ENCODE data around the gene FOXQ1. TPM values are rescaled to one million over a fixed set of nuclear protein-coding genes. Genes with fewer than 3 reads are reported as not detected.
"Not testable (repeated sequence)": the region's sequence is repeated elsewhere in the genome, so short reads cannot be mapped to it uniquely, and the experiment has no call there.

The FOXQ1 gene
- polyA plus RNA-seq, 1 donor = not detected

GRCh38 chr6:1290805-1291204 is 21.1 kb upstream of the FOXQ1 start:
- DNase-seq (ENCODE audit: low read depth) = no peak

- no peak for DNase-seq (ENCODE audit: low read depth)
Measured at GRCh38 chr6:1291381-1291780, 20.5 kb upstream of the FOXQ1 start.

- DNase-seq (ENCODE audit: low read depth) = no peak
Measured at GRCh38 chr6:1295420-1295819, 16.5 kb upstream of the FOXQ1 start.

GRCh38 chr6:1296079-1296478 is 15.8 kb upstream of the FOXQ1 start:
- no peak for DNase-seq (ENCODE audit: low read depth)

- DNase-seq (ENCODE audit: low read depth) = no peak
Measured at GRCh38 chr6:1296542-1296941, 15.4 kb upstream of the FOXQ1 start.

- no peak for DNase-seq (ENCODE audit: low read depth)
Measured at GRCh38 chr6:1297746-1298145, 14.2 kb upstream of the FOXQ1 start.

- DNase-seq (ENCODE audit: low read depth) = no peak
Measured at GRCh38 chr6:1298768-1299167, 13.1 kb upstream of the FOXQ1 start.

- no peak for DNase-seq (ENCODE audit: low read depth)
Measured at GRCh38 chr6:1306133-1306532, 5.8 kb upstream of the FOXQ1 start.

- no peak for DNase-seq (ENCODE audit: low read depth)
Measured at GRCh38 chr6:1309366-1309765, 2.5 kb upstream of the FOXQ1 start.

GRCh38 chr6:1310628-1311399 is 1.1 kb upstream of the FOXQ1 start:
- DNase-seq (ENCODE audit: low read depth) = no peak

GRCh38 chr6:1312203-1312472 is 240 bp downstream of the FOXQ1 start:
- DNase-seq (ENCODE audit: low read depth) = no peak

- no peak for DNase-seq (ENCODE audit: low read depth)
Measured at GRCh38 chr6:1312473-1313367, 822 bp downstream of the FOXQ1 start.

GRCh38 chr6:1313384-1313766 is 1.5 kb downstream of the FOXQ1 start:
- DNase-seq (ENCODE audit: low read depth) = no peak

GRCh38 chr6:1313767-1314503 is 2.0 kb downstream of the FOXQ1 start:
- DNase-seq (ENCODE audit: low read depth) = no peak

GRCh38 chr6:1314617-1315016 is 2.7 kb downstream of the FOXQ1 start:
- DNase-seq (ENCODE audit: low read depth) = no peak

GRCh38 chr6:1315201-1315559 is 3.3 kb downstream of the FOXQ1 start:
- no peak for DNase-seq (ENCODE audit: low read depth)

- DNase-seq (ENCODE audit: low read depth) = no peak
Measured at GRCh38 chr6:1315560-1316386, 3.9 kb downstream of the FOXQ1 start.

GRCh38 chr6:1316489-1316971 is 4.6 kb downstream of the FOXQ1 start:
- no peak for DNase-seq (ENCODE audit: low read depth)

GRCh38 chr6:1317302-1317815 is 5.5 kb downstream of the FOXQ1 start:
- no peak for DNase-seq (ENCODE audit: low read depth)

GRCh38 chr6:1318036-1318435 is 6.1 kb downstream of the FOXQ1 start:
- DNase-seq (ENCODE audit: low read depth) = no peak

GRCh38 chr6:1318584-1318983 is 6.7 kb downstream of the FOXQ1 start:
- not testable (repeated sequence) for DNase-seq (ENCODE audit: low read depth)
